Common myeloid progenitor, CD34-positive (primary cell): Measurements from ENCODE around the gene MRGPRX1.
"Not testable (repeated sequence)": the region's sequence is repeated elsewhere in the genome, so short reads cannot be mapped to it uniquely, and the experiment has no call there.

Source experiments
- CTCF ChIA-PET: fragments of 350-600 bp; sonication (Branson Sonifier 250); formaldehyde crosslinking; loops from one replicate; lab custom pipeline; 2021; ENCODE audit warnings: antibody characterized with exemption; lab: Charles Lee
- POLR2A ChIA-PET: fragments of 350-600 bp; sonication (Branson Sonifier 250); formaldehyde crosslinking; loops from one replicate; lab custom pipeline; 2021; ENCODE audit warnings: antibody characterized with exemption; lab: Charles Lee
- DNase-seq, 3 donors: peaks; one replicate each; pipeline versions ENCODE4 v3.0.0 to v3.0.0-alpha.2; 2013
- H3K27ac ChIP-seq, 2 experiments: 1 replicate in 1 of 2; 2 replicates in 1 of 2; pipeline ENCODE4 v1.7.0; 2013; ENCODE audit warnings: inconsistent platforms in 2 of 2, low read length in 2 of 2, mild to moderate bottlenecking in 2 of 2, low read depth in 1 of 2, moderate library complexity in 1 of 2; ENCODE audit not compliant: severe bottlenecking in 2 of 2, insufficient read depth in 1 of 2, poor library complexity in 1 of 2
- H3K27me3 ChIP-seq, 5 experiments: replicated peaks in 2 of 5; 1 replicate in 3 of 5; 2 replicates in 2 of 5; pipeline versions ENCODE4 v1.6.1 to v1.7.0; 2013; ENCODE audit warnings: low read length in 4 of 5, mild to moderate bottlenecking in 2 of 5, moderate library complexity in 2 of 5, inconsistent platforms in 1 of 5; ENCODE audit not compliant: insufficient read depth in 5 of 5, control insufficient read depth in 4 of 5
- H3K36me3 ChIP-seq, 4 experiments: 1 replicate in 2 of 4; 2 replicates in 2 of 4; pipeline versions ENCODE4 v1.6.1 to v1.7.0; 2013; ENCODE audit warnings: low read length in 3 of 4, control low read depth in 1 of 4, mild to moderate bottlenecking in 1 of 4; ENCODE audit not compliant: control insufficient read depth in 4 of 4, insufficient read depth in 4 of 4
- H3K4me1 ChIP-seq, 4 experiments: 1 replicate in 3 of 4; 2 replicates in 1 of 4; pipeline versions ENCODE4 v1.6.1 to v1.7.1; 2013; ENCODE audit warnings: low read length in 3 of 4, mild to moderate bottlenecking in 3 of 4, control low read depth in 1 of 4, inconsistent platforms in 1 of 4, moderate library complexity in 1 of 4; ENCODE audit not compliant: control insufficient read depth in 4 of 4, insufficient read depth in 4 of 4; ENCODE audit errors: control extremely low read depth in 1 of 4
- H3K4me3 ChIP-seq, 7 experiments: 1 replicate in 4 of 7; 2 replicates in 3 of 7; pipeline versions ENCODE4 v1.5.1 to v1.7.0; 2013; ENCODE audit warnings: mild to moderate bottlenecking in 7 of 7, low read length in 6 of 7, moderate library complexity in 6 of 7, inconsistent platforms in 2 of 7, low read depth in 2 of 7, control low read depth in 1 of 7; ENCODE audit not compliant: insufficient read depth in 4 of 7, control insufficient read depth in 1 of 7; ENCODE audit errors: extremely low read depth in 1 of 7
- H3K9me3 ChIP-seq, 5 experiments: 1 replicate in 4 of 5; 2 replicates in 1 of 5; pipeline versions ENCODE4 v1.6.1 to v1.7.1; 2013; ENCODE audit warnings: low read length in 4 of 5, mild to moderate bottlenecking in 2 of 5, inconsistent platforms in 1 of 5, low read depth in 1 of 5, moderate library complexity in 1 of 5; ENCODE audit not compliant: control insufficient read depth in 4 of 5, insufficient read depth in 2 of 5; ENCODE audit errors: control extremely low read depth in 1 of 5
- WGBS: methylation state at CpG from one replicate; pipeline ENCODE4 v1.1.5; 2013; ENCODE audit not compliant: insufficient coverage; 5-methylcytosine and 5-hydroxymethylcytosine counted together

The MRGPRX1 gene

GRCh38 chr11:18958221-18958910, 19.2 kb upstream of the MRGPRX1 start:
- Histone ChIP-seq H3K4me3 (no peak overlapping the region), H3K27me3 (peaks cover 0 to 8% (median 2%) of the 10 kb centered on the region in 5 experiments), H3K4me1 (no peaks in the 10 kb centered on the region), H3K9me3 (peaks cover 0 to 2% (median 0%) of the 10 kb centered on the region in 5 experiments), H3K27ac (no peak overlapping the region), H3K36me3 (no peaks in the 10 kb centered on the region)
- no CpG with 5 or more reads among the region's 1 CpG for WGBS
- POLR2A ChIA-PET = no interaction called here
- CTCF ChIA-PET = no interaction called here
- DNase-seq = no peak

GRCh38 chr11:18956630-18957029, 17.4 kb upstream of the MRGPRX1 start:
- peaks cover 0 to 11% (median 2%) of the 10 kb centered on the region in 5 experiments for H3K27me3 ChIP-seq
- WGBS = 96% methylated on average over 16 of the region's 16 CpGs
- DNase-seq = no peak
- peaks cover 0 to 2% (median 0%) of the 10 kb centered on the region in 5 experiments for H3K9me3 ChIP-seq
- POLR2A ChIA-PET = no interaction called here
- H3K4me3 ChIP-seq = no peak overlapping the region
- H3K4me1 ChIP-seq = no peaks in the 10 kb centered on the region
- no peaks in the 10 kb centered on the region for H3K36me3 ChIP-seq
- no peak overlapping the region for H3K27ac ChIP-seq
- CTCF ChIA-PET = no interaction called here

GRCh38 chr11:18936002-18936673, 3.1 kb downstream of the MRGPRX1 start:
- no peaks in the 10 kb centered on the region for H3K36me3 ChIP-seq
- peaks cover 0 to 1% (median 0%) of the 10 kb centered on the region in 4 experiments for H3K4me1 ChIP-seq
- DNase-seq = no peak
- POLR2A ChIA-PET = no interaction called here
- no peak overlapping the region for H3K4me3 ChIP-seq
- H3K27ac ChIP-seq = no peak overlapping the region
- CTCF ChIA-PET = no interaction called here
- 87% methylated on average over 5 of the region's 5 CpGs for WGBS
- H3K27me3 ChIP-seq = peaks cover 0 to 14% (median 2%) of the 10 kb centered on the region in 5 experiments
- no peaks in the 10 kb centered on the region for H3K9me3 ChIP-seq

GRCh38 chr11:18934195-18934814, 4.9 kb downstream of the MRGPRX1 start:
- Histone ChIP-seq H3K9me3 (no peaks in the 10 kb centered on the region), H3K27me3 (peaks cover 0 to 17% (median 2%) of the 10 kb centered on the region in 5 experiments), H3K27ac (no peak overlapping the region), H3K4me3 (no peak overlapping the region), H3K36me3 (no peaks in the 10 kb centered on the region), H3K4me1 (peaks cover 0 to 1% (median 0%) of the 10 kb centered on the region in 4 experiments)
- WGBS = 76% methylated on average over 22 of the region's 22 CpGs
- DNase-seq = peak in 1 of 3 donors; percentile 69
- ChIA-PET CTCF (no interaction called here), POLR2A (no interaction called here)

- no peak for DNase-seq
- Histone ChIP-seq H3K4me3 (no peak overlapping the region), H3K27me3 (peaks cover 0 to 10% (median 0%) of the 10 kb centered on the region in 5 experiments), H3K36me3 (no peaks in the 10 kb centered on the region), H3K4me1 (no peaks in the 10 kb centered on the region), H3K27ac (no peak overlapping the region), H3K9me3 (peaks cover 0 to 6% (median 0%) of the 10 kb centered on the region in 5 experiments)
- 83% methylated on average over 2 of the region's 3 CpGs for WGBS
- CTCF ChIA-PET = no interaction called here
- POLR2A ChIA-PET = interaction anchor here (0.7 kb wide), 1 partner anchor 134 kb away, joined by 5 read pairs; no protein-coding TSS in a partner anchor
Measured at GRCh38 chr11:18927550-18928322, 11.5 kb downstream of the MRGPRX1 start.

- DNase-seq, H3K4me3 ChIP-seq, POLR2A ChIA-PET, H3K4me1 ChIP-seq, H3K27me3 ChIP-seq, H3K36me3 ChIP-seq, H3K9me3 ChIP-seq, H3K27ac ChIP-seq, CTCF ChIA-PET: not testable (repeated sequence)
- WGBS = no CpG with 5 or more reads among the region's 2 CpGs
Measured at GRCh38 chr11:18925426-18925825, 13.8 kb downstream of the MRGPRX1 start.
